ENCODE data around the gene PUDP. TPM values are rescaled to one million over a fixed set of nuclear protein-coding genes. Genes with fewer than 3 reads are reported as not detected.

The PUDP gene
- total RNA-seq, 2 experiments from 2014 or later: 16.3 to 16.4 TPM

DNA sequence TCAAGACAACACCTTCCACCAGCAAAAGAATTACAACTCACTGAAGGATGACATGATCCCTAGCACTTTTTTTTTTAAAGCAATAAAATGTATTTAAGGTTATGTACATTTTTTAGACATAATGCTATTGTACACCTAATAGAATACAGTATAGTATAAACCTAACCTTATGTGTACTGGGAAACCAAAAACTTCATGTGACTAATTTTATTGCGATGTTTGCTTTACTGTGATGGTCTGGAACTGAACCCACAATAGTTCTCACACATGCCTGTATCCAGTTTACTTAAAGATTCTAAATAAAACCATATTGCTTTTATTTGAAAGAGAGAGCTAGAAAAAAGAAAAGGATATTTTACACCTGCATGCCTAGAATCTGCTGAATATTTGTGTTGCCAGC is 4.9 kb downstream of the PUDP start:
- ChIA-PET POLR2A (no interaction called here), CTCF (no interaction called here)
- Mint-ChIP-seq H3K27me3 (no peaks in the 10 kb centered on the region), H3K4me1 (peaks cover 16% of the 10 kb centered on the region), H3K36me3 (ENCODE audit: low read depth) (peaks cover 3% of the 10 kb centered on the region), H3K27ac (no peak overlapping the region), H3K9me3 (no peaks in the 10 kb centered on the region), H3K4me3 (no peak overlapping the region)
- no peak for DNase-seq

DNA sequence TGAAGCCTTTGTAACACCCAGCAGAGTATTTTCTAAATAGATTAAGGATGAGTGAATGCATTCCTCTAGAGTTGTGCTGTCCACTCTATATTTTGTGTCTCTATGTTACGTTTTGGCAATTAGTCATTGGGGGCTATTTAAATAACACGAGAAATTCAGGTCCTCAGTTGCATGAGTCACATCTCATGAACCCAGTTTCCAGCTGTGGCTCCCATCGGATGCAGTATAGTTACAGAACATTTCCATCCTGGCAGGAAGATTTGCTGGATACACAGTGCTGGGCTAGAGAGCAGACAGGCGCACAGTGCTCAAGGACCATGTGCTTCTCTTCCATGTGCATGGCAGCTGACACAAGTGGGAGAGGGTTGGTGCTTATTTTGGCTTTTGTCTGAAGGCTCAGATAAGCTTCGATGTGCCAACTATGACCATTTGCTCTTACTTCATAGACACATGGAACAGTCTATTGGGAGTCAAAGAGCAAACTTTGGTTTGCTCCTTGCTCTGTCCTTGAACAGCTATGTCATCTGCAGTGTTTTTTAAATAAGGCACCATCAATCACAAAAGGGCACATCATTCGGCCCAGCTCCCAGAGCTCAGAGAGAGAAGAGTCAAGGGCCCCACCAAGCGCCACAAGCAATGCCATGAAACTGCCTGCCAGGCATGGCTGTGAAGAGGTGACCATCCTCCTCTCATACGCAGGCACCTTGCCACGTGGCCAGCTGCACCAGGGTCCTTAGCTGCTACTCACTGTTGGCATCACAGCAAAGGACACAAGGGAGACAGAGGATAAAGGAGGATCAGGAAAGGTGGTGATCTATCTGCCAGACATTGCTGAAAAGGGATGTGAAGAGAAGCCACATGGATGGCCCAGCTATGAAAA is 8.5 kb downstream of the PUDP start:
- H3K27me3 Mint-ChIP-seq: no peaks in the 10 kb centered on the region
- no peak overlapping the region for H3K27ac Mint-ChIP-seq
- H3K9me3 Mint-ChIP-seq: no peaks in the 10 kb centered on the region
- POLR2A ChIA-PET: no interaction called here
- no peak for DNase-seq
- no peak overlapping the region for H3K4me3 Mint-ChIP-seq
- peaks cover 2% of the 10 kb centered on the region for H3K4me1 Mint-ChIP-seq
- peaks cover 3% of the 10 kb centered on the region for H3K36me3 Mint-ChIP-seq (ENCODE audit: low read depth)
- CTCF ChIA-PET: no interaction called here

- peaks cover 3% of the 10 kb centered on the region for H3K36me3 Mint-ChIP-seq (ENCODE audit: low read depth)
- POLR2A ChIA-PET: interaction anchor here (3.1 kb wide), 1 partner anchor 12 kb away, joined by 18 read pairs; the partner anchor contains the start of genes PUDP and STS
These were observed 13.0 kb downstream of the PUDP start for GRCh38 chrX:7134981-7135380.

DNA sequence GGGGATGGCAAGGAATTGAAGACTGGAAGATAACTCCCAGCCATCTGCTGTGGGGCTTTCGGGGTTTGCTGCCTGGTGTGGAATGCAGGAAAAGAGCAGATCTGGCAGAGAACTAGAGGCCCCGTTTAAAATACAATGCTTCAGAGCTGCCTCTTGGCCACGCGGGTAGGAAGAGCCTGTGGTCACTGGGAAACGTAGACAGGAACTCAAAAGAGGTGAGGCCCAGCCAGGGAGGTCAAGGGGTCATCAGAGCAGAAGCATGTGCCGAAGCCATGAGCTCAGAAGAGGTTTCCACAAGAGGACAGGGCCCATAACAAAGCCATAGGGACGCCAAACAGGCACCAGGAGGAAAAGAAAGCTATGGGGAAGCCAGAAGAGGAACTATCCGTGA is 14.9 kb downstream of the PUDP start:
- Mint-ChIP-seq H3K36me3 (ENCODE audit: low read depth) (no peaks in the 10 kb centered on the region), H3K27me3 (no peaks in the 10 kb centered on the region), H3K4me1 (peaks cover 14% of the 10 kb centered on the region), H3K4me3 (no peak overlapping the region), H3K27ac (peak overlapping the region; percentile 40), H3K9me3 (no peaks in the 10 kb centered on the region)
- ChIA-PET CTCF (no interaction called here), POLR2A (interaction anchor here (3.1 kb wide), 1 partner anchor 14 kb away, joined by 18 read pairs; the partner anchor contains the start of genes PUDP and STS)
- no peak for DNase-seq

More at GRCh38 chrX:7134981-7135380, 13.0 kb downstream of the PUDP start:
- no peak for DNase-seq
- Mint-ChIP-seq H3K4me1 (peaks cover 15% of the 10 kb centered on the region), H3K27ac (no peak overlapping the region), H3K27me3 (no peaks in the 10 kb centered on the region), H3K9me3 (no peaks in the 10 kb centered on the region), H3K4me3 (no peak overlapping the region)
- CTCF ChIA-PET: no interaction called here

GRCh38 chrX:7132335-7133049 is 15.5 kb downstream of the PUDP start:
- H3K36me3 Mint-ChIP-seq (ENCODE audit: low read depth): no peaks in the 10 kb centered on the region
- peaks cover 14% of the 10 kb centered on the region for H3K4me1 Mint-ChIP-seq
- peak overlapping the region; percentile 40 for H3K27ac Mint-ChIP-seq
- CTCF ChIA-PET: no interaction called here
- no peak overlapping the region for H3K4me3 Mint-ChIP-seq
- H3K27me3 Mint-ChIP-seq: no peaks in the 10 kb centered on the region
- H3K9me3 Mint-ChIP-seq: no peaks in the 10 kb centered on the region
- DNase-seq: peak; percentile 23
- POLR2A ChIA-PET: interaction anchor here (3.1 kb wide), 1 partner anchor 15 kb away, joined by 18 read pairs; the partner anchor contains the start of genes PUDP and STS

- POLR2A ChIA-PET: no interaction called here
- Mint-ChIP-seq H3K36me3 (ENCODE audit: low read depth) (no peaks in the 10 kb centered on the region), H3K4me1 (peaks cover 14% of the 10 kb centered on the region), H3K9me3 (no peaks in the 10 kb centered on the region), H3K27ac (no peak overlapping the region), H3K4me3 (no peak overlapping the region), H3K27me3 (no peaks in the 10 kb centered on the region)
- DNase-seq: no peak
- CTCF ChIA-PET: no interaction called here
These were observed 16.3 kb downstream of the PUDP start for GRCh38 chrX:7131621-7132020.

- Mint-ChIP-seq H3K4me1 (peaks cover under 1% of the 10 kb centered on the region), H3K4me3 (no peak overlapping the region), H3K9me3 (no peaks in the 10 kb centered on the region), H3K27ac (no peak overlapping the region), H3K36me3 (ENCODE audit: low read depth) (peaks cover 4% of the 10 kb centered on the region), H3K27me3 (no peaks in the 10 kb centered on the region)
- ChIA-PET CTCF (no interaction called here), POLR2A (no interaction called here)
- no peak for DNase-seq
These were observed 20.9 kb downstream of the PUDP start for GRCh38 chrX:7127056-7127455.

DNA sequence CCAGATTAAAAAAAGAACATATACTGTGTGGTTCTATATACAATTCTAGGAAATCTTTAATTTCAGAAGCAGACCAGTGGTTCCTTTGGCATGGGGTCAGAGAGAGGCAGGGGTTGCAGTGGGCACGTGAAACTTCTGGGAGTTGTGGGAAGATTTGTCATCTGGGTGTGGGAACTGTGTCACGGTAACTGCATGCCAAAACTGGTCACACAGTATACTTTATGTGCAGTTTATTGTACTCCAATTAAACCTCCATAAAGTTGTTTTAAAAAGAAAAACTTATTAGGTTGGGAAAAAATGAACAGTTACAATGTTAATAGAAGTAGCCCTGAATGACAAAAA is 27.1 kb downstream of the PUDP start:
- ChIA-PET POLR2A (no interaction called here), CTCF (no interaction called here)
- Mint-ChIP-seq H3K36me3 (ENCODE audit: low read depth) (peaks cover 7% of the 10 kb centered on the region), H3K27me3 (no peaks in the 10 kb centered on the region), H3K4me3 (no peak overlapping the region), H3K4me1 (peaks cover 9% of the 10 kb centered on the region), H3K27ac (no peak overlapping the region), H3K9me3 (no peaks in the 10 kb centered on the region)
- no peak for DNase-seq

DNA sequence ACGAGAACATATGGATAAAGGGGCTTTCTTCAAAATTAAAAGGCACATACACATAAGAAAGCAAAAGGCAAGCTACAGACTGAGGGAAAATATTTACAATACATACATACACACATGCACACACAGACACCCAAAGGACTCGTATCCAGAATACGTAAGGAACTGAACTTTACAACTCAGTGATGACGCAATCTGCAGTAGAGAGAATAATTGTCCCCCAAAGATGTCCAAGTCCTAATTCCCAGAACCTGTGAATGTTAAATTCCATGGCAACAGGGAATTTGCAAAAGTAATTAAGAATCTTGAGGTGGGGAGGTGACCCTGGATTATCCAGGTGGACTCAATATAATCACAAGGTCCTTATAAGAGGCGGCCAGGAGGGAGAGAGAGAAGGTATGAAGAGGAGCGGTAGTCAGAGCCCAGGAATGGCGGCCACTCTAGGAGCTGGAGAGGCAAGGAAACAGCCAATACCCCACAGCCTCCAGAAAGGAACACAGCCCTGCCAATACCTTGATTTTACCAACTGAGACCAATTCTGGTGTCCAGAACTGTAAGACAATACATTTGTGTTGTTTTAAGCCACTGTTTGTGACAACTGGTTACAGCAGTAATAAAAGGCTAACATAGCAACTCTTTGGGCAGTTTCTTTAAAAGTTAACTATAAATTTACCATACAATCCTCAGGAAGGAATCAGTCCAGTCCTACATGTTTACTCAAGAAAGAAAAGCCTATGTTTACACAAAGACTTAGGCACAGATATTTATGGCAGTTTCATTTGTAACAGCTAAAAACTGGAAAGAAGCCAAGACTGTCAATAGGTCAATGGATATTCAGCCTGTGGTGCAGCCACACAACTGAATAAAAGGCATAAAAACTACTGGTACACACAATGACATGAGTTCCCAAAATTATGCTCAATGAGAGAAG is 27.7 kb downstream of the PUDP start:
- H3K4me1 Mint-ChIP-seq: peaks cover 11% of the 10 kb centered on the region
- H3K4me3 Mint-ChIP-seq: no peak overlapping the region
- H3K27ac Mint-ChIP-seq: no peak overlapping the region
- peaks cover 6% of the 10 kb centered on the region for H3K36me3 Mint-ChIP-seq (ENCODE audit: low read depth)
- no peaks in the 10 kb centered on the region for H3K9me3 Mint-ChIP-seq
- H3K27me3 Mint-ChIP-seq: no peaks in the 10 kb centered on the region
- ChIA-PET CTCF (no interaction called here), POLR2A (no interaction called here)
- no peak for DNase-seq

GRCh38 chrX:7117587-7117986 is 30.4 kb downstream of the PUDP start:
- ChIA-PET CTCF (no interaction called here), POLR2A (no interaction called here)
- no peak overlapping the region for H3K27ac Mint-ChIP-seq
- H3K27me3 Mint-ChIP-seq: no peaks in the 10 kb centered on the region
- DNase-seq: no peak
- no peak overlapping the region for H3K4me3 Mint-ChIP-seq
- H3K36me3 Mint-ChIP-seq (ENCODE audit: low read depth): peaks cover 15% of the 10 kb centered on the region
- H3K9me3 Mint-ChIP-seq: no peaks in the 10 kb centered on the region
- H3K4me1 Mint-ChIP-seq: peaks cover 11% of the 10 kb centered on the region

- Mint-ChIP-seq H3K27me3 (no peaks in the 10 kb centered on the region), H3K27ac (no peak overlapping the region), H3K9me3 (no peaks in the 10 kb centered on the region), H3K36me3 (ENCODE audit: low read depth) (peaks cover 15% of the 10 kb centered on the region), H3K4me3 (no peak overlapping the region), H3K4me1 (peaks cover 12% of the 10 kb centered on the region)
- POLR2A ChIA-PET: no interaction called here
- CTCF ChIA-PET: no interaction called here
- no peak for DNase-seq
These were observed 31.9 kb downstream of the PUDP start for GRCh38 chrX:7116081-7116480.

DNA sequence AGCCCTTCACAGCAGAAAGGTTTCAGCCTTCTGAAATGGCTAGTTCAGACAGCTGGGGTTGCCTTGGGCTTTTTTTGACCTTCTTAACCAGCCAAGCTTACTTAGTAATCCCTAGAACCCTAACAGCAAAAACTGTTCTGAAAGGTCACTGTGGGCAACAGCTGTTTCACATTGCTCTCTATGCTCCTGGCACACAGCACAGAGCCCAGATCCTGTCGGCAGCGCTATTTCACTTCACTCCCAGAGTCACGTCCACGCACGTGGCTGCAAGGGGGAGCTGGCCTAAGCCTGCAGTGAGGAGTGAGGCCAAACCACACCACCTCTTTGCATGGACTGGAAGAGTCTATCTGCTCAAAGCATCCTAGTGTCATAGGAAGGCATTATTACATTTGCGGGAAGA is 32.4 kb downstream of the PUDP start:
- Mint-ChIP-seq H3K27ac (no peak overlapping the region), H3K9me3 (no peaks in the 10 kb centered on the region), H3K36me3 (ENCODE audit: low read depth) (peaks cover 15% of the 10 kb centered on the region), H3K27me3 (no peaks in the 10 kb centered on the region), H3K4me1 (peaks cover 17% of the 10 kb centered on the region), H3K4me3 (no peak overlapping the region)
- ChIA-PET CTCF (no interaction called here), POLR2A (no interaction called here)
- DNase-seq: no peak

- Mint-ChIP-seq H3K4me3 (no peak overlapping the region), H3K9me3 (no peaks in the 10 kb centered on the region), H3K27ac (no peak overlapping the region), H3K4me1 (peaks cover 20% of the 10 kb centered on the region), H3K36me3 (ENCODE audit: low read depth) (peaks cover 13% of the 10 kb centered on the region), H3K27me3 (no peaks in the 10 kb centered on the region)
- no peak for DNase-seq
- ChIA-PET POLR2A (no interaction called here), CTCF (interaction anchor here (0.7 kb wide), 1 partner anchor 818 kb away, joined by 3 read pairs; no protein-coding TSS in a partner anchor)
These were observed 35.9 kb downstream of the PUDP start for GRCh38 chrX:7112071-7112470.
